GM21367 (cell line): Measurements from ENCODE around the gene DCC.

Source experiments
- ATAC-seq: cut with Tn5 transposase; IDR thresholded peaks from one replicate; pipeline ENCODE4 v1.9.1; 2021; ENCODE audit not compliant: unreplicated experiment

DCC gene

DNA sequence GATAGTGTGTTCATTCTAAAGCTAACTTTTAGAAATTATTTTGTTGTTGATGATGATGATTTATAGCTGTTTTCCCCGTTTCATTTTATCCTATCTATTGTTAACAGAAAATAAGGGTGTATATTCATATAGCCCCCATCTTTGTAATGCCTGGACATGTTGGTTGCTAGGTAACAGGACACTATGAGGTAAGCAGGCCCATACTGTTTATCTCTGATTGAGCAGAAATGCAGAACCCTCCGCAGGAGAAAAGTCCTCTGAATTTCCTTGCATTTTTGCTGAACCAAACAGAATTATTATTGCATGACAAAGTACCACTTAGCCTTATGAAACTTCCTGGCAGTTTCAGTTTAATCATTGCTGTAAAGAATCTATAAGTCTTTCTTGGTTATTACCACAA is 339.4 kb downstream of the DCC start:
- no peak for ATAC-seq

DNA sequence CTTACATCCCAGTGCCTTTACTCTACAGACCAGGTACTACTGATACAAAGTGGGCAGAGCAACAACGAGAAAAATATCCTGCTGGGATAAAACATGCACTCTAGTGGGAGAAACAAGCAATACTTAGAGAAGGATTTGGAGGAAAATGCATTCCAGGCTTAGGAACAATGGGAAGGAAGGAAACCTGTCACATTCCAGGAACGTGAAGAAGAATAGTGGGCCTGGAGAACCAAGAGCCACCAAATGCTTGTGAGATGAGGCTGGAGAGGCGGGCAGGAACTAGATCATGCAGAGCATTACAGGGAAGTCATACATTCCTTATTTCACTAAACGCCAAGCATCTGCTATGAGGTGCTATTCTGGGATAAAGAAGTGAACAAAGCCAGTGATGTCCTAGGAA is 342.3 kb downstream of the DCC start:
- ATAC-seq, result no peak

DNA sequence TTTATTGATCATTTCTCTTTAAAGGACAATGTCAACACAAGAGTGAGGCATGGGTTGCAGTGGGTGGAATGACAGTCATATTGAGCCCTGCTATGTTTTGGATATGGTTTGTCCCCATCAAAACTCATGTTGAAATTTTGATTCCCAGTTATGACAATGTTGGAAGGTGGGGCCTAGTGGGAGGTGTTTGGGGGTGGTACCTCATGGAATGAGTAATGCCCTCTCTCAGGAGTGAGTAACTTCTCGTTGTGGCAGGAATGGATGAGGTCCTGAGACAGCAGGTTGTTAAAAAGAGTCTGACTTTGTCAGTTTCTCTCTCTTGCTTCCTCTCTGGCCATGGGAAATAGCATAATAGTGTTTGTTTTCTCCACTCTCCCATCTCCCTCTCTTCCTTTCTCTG is 345.3 kb downstream of the DCC start:
- no peak for ATAC-seq

DNA sequence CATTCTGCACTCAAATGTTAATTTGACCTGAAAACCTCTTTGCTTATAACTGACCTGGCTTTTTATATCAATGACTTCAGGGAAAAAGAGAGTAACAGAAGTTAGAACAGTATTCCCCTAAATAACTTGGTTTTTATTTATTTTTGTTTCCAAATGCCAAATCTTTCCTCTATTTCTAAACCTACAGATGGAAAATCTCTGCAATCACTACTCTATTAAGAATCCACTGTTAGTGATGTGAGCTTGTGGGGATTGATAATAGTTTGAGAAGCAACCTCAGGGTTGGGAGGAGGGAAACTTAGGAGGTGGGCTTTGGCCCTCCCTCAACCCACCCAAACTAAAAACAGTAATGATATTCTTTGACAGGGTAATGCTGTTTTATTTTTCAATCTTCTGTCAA is 351.8 kb downstream of the DCC start:
- ATAC-seq, result no peak

DNA sequence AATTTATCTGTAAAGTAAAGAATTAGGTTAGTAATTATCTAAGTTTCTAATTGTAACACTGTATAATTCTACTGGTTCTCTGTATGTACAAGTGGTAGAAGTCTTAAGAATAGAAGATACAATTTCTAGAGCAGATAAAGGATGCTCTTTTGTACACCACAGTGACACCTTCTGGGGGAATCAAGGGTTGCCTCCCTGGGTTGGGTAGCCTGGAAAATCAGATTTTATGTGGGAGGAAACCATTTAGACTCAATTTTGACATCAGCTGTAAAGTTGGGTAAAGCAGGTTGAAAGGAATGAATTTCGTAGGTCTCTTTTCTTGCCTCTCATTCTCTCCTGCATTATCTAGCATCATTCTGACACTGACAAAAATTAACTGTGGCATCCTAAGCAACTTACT is 354.8 kb downstream of the DCC start:
- no peak for ATAC-seq

DNA sequence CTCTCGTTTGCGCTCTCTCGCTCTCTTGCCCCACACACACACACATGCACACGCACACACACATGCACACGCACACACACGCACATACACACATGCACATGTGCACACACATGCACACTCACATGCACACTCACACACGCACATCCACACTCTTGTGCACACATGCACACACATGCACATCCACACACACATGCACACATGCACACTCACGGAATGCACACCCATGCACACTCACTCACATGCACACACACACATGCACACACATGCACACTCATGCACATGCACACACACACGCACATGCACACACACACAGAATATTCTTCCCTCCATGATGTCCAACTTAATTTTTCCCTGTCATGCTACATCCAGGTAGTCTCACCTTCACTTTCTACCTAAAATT is 360.1 kb downstream of the DCC start:
- no peak for ATAC-seq

DNA sequence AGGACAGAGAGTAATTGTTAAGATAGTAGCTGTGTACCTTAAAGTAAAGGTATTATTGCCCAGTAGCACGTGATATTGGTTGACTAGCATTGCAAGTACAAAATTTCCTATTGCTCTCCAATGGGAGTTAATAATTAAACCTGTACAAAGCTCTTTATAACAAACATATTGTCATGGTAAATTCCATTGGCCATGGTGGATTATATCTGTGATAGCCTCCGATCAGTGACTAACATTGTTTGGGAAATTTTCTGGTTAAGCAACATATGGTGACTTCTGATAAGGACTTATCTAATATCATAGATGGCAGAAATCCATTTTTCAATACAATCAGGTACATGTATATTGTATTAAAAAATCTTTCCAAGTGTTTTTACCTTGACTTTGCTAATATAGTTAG is 360.8 kb downstream of the DCC start:
- ATAC-seq, result no peak

DNA sequence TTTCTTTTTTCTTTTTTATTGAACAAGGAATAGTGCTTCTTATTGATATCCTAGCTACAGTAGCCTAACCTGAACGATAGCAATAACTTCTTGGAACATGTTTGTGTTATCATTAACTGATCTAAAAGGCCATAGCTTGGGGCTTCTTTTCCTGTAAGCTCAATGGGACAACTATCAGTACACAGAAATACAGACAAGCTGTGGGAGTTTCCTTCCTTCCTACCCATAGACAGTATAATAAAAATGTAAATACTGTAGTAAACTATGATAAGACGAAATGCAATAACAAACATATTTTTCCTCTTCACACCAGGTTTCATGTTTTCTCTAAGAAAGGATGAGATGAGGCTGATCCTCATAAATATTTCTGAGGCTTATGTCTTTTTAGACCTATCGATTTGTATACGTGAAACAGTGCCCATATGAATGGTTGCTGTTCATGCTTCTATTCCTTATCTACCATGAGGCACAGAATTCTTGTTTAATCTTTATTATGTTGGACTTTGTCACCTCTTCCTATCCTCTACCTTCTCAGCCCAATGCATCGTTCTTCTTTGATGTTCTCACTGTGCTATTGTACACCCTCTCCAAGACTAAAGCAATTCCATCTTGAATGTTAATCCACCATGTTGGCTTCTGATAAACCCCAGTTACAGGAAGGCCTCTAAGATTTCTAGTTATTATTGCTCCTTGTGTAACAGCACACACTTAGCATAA is 361.4 kb downstream of the DCC start:
- no peak for ATAC-seq

DNA sequence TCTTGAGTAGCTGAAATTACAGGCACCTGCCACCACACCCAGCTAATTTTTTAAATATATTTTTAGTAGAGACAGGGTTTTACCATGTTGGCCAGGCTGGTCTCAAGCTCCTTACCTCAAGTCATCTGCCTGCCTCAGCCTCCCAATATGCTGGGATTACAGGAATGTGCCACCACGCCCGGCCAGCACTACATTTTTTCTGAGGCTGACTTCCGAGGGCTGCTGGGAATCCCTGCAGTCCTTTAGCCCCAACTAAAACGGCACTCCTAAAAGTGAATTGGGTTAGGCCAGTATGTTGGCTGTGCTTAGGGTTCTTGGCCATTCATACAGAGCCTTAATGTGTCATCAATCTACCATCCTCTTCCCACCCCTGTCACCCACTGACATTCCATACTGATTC is 375.4 kb downstream of the DCC start:
- no peak for ATAC-seq

DNA sequence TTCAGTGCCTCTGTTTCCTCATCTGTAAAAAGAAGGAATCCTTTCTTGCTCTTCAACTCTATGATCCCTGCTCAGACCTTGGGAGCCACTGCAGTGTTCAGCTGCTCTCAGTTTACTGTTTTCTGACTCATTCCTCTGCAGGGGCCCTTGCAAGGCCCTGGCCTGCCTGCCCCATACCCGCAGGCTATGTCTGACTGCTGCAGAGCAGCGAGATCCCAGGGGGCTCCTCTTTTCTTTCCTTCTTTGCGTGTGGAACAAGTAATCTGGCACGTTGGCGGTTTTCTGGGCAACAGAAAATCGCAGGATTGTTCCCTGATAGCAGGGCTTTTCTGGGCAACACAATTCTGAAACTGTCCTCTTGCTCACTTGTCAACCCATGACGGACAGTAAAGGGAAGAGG is 376.0 kb downstream of the DCC start:
- ATAC-seq, result no peak

DNA sequence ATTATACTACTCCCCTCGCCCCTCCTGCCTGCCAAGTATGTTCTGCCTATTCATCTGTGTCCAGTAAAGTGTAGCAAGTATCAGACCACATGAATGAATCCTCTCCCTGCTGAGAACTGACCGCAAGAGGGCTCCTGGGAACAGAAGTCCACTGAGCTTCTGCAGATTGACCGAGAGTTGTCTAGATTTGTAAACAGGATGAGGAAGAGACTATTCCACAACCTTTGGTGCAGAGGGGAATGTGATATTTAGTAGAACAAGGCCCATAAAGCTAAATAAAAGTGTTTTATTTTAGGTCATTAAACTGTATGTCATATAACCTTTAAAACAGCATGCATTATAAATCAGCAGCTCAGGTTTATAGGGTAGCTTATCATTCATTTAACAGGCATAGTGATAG is 377.0 kb downstream of the DCC start:
- no peak for ATAC-seq

DNA sequence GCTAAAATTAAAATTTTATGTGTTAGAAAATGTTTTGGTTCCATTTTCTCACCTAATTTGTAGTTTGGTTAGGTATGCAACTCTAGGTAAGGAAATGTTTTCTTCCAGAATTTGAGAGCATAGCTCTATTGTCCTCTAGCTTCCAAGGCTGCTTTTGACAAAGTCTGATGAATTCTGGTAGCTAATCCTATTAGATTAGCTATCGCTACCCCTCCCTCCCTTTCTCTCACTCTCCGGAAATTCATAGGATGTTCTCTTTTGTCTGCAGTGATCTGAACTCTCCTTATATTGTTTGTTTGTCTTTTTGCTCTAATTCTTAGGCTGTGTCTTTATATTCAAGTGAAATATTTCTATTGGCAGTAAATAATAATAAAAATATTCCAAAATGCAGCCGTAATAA is 382.9 kb downstream of the DCC start:
- ATAC-seq, result no peak

DNA sequence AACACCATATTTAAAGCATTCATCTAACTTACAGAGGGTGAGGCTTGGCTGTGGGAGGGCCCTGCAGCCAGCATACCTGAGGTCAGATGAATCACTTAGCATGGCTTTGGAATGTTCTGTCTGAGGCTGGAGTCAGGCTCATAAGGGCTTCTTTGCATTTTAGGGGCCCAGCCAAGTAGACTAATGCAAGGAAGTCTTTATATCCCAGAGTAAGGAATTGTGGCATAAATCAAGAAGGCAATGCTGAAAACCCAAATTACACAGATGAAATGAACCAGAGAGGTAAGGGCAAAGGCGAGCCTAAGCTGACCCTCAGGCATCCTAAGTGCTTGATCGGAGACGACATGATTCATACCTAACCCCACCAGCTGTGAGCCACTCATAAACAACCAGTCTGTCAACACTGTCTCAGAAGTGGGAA is 383.6 kb downstream of the DCC start:
- ATAC-seq, result no peak

DNA sequence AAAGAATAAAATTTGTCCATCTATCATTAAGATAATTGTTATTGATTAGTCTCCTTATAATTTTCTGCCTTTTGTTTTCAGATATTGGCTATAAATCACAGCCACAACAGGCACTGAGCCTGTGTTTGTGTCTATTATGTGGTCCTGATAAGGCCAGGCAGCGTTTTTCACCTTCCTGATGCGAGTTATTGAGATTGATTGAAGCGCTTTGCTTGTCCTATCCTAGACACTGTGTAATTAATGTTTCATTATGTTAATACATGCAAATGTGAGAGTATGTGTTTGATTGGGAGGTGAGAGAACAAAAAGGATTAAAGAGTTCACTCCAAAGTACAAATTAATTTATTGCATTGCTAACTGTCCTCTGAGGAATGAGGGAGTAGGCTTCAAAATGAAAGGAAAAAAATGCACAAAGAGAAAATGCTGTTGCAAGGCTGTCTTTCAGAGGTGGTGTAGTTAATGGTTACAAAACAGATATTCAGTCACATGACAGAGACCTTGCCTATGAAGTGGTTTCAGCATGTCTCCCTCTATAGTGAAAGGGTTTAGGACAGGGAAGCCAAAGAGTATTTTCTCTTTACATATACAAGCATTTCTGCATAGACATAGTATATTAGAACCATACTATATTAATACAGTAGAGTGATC is 391.1 kb downstream of the DCC start:
- ATAC-seq, result no peak

DNA sequence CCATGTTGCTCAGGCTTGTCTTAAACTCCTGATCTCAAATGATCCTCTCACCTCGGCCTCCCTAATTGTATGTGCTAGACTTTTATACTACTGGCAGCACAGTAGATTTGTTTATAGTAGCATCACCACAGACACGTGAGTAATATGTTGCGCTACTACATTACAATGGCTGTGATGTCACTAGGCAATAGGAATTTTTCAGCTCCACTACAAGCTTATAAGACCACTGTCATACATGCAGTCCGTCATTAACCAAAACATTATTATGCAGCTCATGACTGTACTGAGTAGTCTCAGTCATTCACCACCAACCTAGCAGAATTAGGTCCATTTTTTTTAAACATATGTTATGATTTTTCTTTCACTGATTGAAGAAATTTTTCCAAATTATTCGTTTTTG is 398.9 kb downstream of the DCC start:
- no peak for ATAC-seq

DNA sequence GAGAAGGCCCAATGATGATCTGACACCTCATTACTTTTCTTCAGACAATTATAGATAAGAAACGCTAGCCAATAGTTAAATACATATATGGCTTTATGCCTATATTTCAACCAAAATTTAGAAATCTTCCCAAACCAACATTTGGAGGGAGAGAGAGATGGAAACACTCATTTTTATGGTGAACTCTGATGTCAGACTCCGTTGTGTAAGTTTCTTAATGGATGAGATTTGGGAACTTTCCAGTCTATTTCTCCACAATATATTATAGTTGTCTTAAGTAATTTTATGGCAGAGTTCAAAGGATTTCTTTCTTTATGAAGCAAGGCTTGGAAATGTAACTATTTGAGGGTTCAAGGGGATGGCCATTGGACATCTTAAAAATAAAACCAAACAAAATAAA is 407.0 kb downstream of the DCC start:
- ATAC-seq, result no peak

DNA sequence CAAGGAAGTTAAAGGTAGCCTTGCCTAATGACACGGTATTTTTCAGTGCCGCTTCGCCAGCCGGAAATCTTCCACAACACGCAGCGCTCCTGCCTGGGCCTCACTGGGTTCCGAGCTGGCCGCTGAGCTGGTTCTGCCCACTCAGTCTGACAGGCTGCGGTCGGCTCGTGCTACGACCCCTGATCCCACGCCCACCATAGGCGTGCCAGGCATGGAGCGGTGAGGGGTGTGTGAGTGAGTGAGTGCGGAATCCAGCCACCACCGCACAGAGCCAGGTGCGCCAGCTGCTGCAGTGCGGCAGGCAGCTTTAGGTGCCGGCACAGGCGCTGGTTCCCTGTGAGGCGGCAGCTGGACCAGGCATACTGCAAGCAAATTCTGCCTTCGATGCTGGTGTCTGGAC is 407.9 kb downstream of the DCC start:
- no peak for ATAC-seq

DNA sequence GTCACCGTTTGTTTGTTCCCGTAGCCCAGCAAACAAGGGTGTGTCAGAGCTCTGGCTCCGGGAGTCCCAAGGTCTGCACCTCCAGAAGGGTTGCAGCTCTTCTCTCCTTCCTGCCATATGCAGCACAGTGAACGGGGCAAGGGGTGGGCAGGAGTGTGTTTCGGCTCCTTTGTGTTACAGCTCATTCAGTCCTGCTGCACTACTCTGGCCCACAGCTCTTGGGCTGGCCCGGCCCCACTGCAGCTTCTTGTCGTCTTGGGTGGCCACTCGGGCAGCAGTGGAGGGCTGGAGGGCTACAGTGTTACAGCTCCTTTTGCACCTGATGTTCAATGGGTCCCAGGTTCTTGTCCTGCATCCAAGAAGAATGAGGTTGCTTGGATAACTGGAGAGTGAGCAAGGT is 408.3 kb downstream of the DCC start:
- ATAC-seq, result no peak

DNA sequence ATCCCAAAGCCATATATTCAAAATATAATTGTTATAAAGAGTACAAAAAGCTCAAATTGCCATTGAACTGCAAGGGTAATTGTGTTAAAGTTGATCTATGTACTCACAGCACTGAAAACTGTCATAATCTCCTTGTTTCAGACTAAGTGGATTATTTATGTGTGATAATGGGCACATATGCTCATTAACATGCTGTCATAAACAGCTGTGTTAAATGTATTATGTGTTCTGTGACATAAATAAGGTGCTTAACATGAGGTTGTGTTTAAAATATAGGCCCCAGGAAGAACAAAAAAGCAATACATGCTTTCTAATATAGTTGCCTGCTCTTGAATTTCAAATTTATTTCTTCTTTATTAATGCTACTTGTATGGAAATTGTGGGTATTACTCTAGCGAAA is 409.5 kb downstream of the DCC start:
- no peak for ATAC-seq

DNA sequence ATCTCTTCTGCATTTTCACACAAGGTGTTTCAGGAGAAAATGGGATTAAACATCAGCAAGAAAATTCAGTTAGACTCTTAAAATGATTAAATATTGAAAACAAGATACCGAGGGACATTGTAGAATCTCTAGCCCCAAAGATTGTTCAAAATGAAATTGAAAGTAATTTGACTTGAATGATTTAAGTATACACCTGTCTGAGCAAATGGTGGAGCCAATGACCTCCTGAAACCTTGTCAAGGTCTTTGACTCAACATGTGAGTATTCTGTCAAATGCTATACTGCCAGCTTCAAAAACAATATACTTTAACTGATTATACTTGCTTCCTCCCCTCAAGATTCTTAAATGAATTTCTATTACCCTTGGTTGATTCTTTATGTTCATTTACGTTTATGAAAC is 411.0 kb downstream of the DCC start:
- no peak for ATAC-seq

DNA sequence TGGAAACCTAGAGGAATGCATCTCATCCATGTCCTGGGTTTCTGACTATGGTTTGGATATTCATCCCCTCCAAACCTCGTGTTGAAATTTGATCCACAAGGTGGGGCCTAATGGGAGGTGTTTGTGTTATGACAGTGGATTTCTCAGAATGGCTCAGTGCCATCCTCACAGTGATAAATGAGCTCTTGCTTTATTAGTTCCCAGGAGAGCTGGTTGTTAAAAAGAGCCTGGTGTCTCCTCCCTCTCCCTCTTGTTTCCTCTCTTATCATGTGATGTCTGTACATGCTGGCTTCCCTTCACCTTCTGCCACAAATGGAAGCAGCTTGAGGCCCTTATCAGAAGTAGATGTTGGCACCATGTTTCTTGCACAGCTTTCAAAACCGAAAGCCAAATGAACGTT is 424.3 kb downstream of the DCC start:
- no peak for ATAC-seq

DNA sequence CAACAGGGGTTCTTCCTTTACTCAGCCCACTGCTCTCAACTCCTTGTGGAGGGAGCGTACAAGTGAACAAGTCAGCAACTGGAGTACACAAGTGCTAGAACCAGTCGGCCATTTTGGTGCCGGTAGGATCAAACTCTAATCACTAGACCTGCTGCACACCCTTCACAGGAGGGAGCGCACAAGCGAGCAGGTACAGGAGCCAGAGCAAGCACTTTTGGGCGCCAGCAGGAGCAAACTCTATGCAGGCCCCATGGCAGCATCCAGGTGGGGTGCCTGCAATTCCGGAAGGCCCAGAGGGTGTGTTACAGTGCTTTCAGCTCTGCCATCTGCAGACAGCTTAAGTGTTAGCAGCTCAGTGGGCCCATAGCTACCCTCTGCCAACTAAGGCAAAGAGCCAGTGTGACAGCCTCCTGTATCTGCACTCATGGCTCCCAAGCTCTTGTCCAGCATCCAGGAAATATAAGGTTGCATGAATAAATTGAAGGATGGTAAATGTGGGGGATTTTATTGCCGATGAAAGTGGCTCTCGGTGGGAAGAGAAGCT is 426.1 kb downstream of the DCC start:
- ATAC-seq, result no peak

DNA sequence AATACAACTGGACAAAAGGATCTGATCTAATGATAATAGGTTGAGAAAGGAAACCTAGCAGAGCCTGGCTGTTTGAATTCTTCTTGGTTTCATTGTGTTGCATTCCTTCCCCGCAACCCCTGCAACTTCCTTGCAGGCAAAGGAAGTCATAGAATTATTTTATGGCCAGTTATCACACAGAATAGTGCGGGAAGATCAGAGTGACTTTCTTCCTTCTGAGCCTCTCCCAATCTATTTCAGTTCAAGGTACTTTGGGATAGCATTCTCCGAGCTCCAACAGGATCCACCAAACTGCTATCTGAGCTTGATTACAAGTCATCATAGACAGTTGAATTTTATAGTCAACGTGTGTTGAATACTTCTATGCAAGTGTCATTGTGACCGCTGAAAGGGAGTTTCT is 441.1 kb downstream of the DCC start:
- ATAC-seq, result no peak
